ENCODE data around the gene ARFGEF2. TPM values are rescaled to one million over a fixed set of nuclear protein-coding genes. Genes with fewer than 3 reads are reported as not detected.

The ARFGEF2 gene
- total and polyA plus RNA-seq, 7 donors, result 11.4 to 28.2 (median 23.8) TPM

- Histone ChIP-seq H3K36me3 (peaks cover 18 to 100% (median 79%) of the 10 kb centered on the region in 4 donors), H3K27ac (no peak overlapping the region), H3K27me3 (no peaks in the 10 kb centered on the region), H3K9me3 (no peaks in the 10 kb centered on the region), H3K4me1 (no peaks in the 10 kb centered on the region), H3K4me3 (no peak overlapping the region)
- no peak for DNase-seq
- 86 to 96% methylated on average over 1 of the region's 1 CpG for WGBS, 2 donors
- intact Hi-C loops (cut with DNase I), result no loop called here
- TF ChIP-seq POLR2AphosphoS5 (IDR thresholded peaks at IDR 0.05) (no peak), POLR2A (IDR thresholded peaks at IDR 0.05) (no peak)
These were observed 69.0 kb downstream of the ARFGEF2 start for GRCh38 chr20:48990467-48990866.

GRCh38 chr20:48995589-48995988 is 74.1 kb downstream of the ARFGEF2 start:
- intact Hi-C loops (cut with DNase I), result no loop called here
- H3K27me3 ChIP-seq, result no peaks in the 10 kb centered on the region

GRCh38 chr20:48999890-49000870 is 78.7 kb downstream of the ARFGEF2 start:
- 68 to 78% methylated on average over 3 of the region's 3 CpGs for WGBS, 2 donors
- peaks cover 20 to 87% (median 37%) of the 10 kb centered on the region in 4 donors for H3K36me3 ChIP-seq
- intact Hi-C loops (cut with DNase I), result no loop called here

More at GRCh38 chr20:48995589-48995988, 74.1 kb downstream of the ARFGEF2 start:
- no peaks in the 10 kb centered on the region for H3K4me1 ChIP-seq
- 83 to 89% methylated on average over 4 of the region's 4 CpGs for WGBS, 2 donors
- peaks cover 25 to 100% (median 70%) of the 10 kb centered on the region in 4 donors for H3K36me3 ChIP-seq
- TF ChIP-seq POLR2A (IDR thresholded peaks at IDR 0.05) (no peak), POLR2AphosphoS5 (IDR thresholded peaks at IDR 0.05) (no peak), CTCF (IDR thresholded peaks at IDR 0.05) (no peak), EP300 (IDR thresholded peaks at IDR 0.05) (no peak)
- no peak overlapping the region for H3K4me3 ChIP-seq
- DNase-seq, result no peak
- no peaks in the 10 kb centered on the region for H3K9me3 ChIP-seq
- H3K27ac ChIP-seq, result no peak overlapping the region

GRCh38 chr20:49001741-49002140 is 80.2 kb downstream of the ARFGEF2 start:
- intact Hi-C loops (cut with DNase I), result no loop called here
- TF ChIP-seq EP300 (IDR thresholded peaks at IDR 0.05), result no peak
- TF ChIP-seq POLR2A (IDR thresholded peaks at IDR 0.05), result no peak
- TF ChIP-seq CTCF (IDR thresholded peaks at IDR 0.05), result no peak
- TF ChIP-seq POLR2AphosphoS5 (IDR thresholded peaks at IDR 0.05), result no peak
- Histone ChIP-seq H3K4me3 (no peak overlapping the region), H3K27ac (no peak overlapping the region), H3K36me3 (peaks cover 17 to 87% (median 39%) of the 10 kb centered on the region in 4 donors), H3K27me3 (no peaks in the 10 kb centered on the region), H3K9me3 (no peaks in the 10 kb centered on the region), H3K4me1 (no peaks in the 10 kb centered on the region)
- WGBS, 2 donors, result 96 to 97% methylated on average over 7 of the region's 7 CpGs
- no peak for DNase-seq

More at GRCh38 chr20:48999890-49000870, 78.7 kb downstream of the ARFGEF2 start:
- no peaks in the 10 kb centered on the region for H3K9me3 ChIP-seq
- DNase-seq, result no peak
- TF ChIP-seq EP300 (IDR thresholded peaks at IDR 0.05), result no peak
- TF ChIP-seq POLR2A (IDR thresholded peaks at IDR 0.05), result no peak
- no peak for TF ChIP-seq POLR2AphosphoS5 (IDR thresholded peaks at IDR 0.05)
- no peak for TF ChIP-seq CTCF (IDR thresholded peaks at IDR 0.05)
- no peak overlapping the region for H3K27ac ChIP-seq
- no peak overlapping the region for H3K4me3 ChIP-seq
- H3K4me1 ChIP-seq, result no peaks in the 10 kb centered on the region
- H3K27me3 ChIP-seq, result no peaks in the 10 kb centered on the region

GRCh38 chr20:49006446-49006980 is 85.0 kb downstream of the ARFGEF2 start:
- no peaks in the 10 kb centered on the region for H3K9me3 ChIP-seq
- H3K27me3 ChIP-seq, result no peaks in the 10 kb centered on the region
- H3K4me3 ChIP-seq, result no peak overlapping the region
- no peak overlapping the region for H3K27ac ChIP-seq
- TF ChIP-seq POLR2A (IDR thresholded peaks at IDR 0.05) (no peak), CTCF (IDR thresholded peaks at IDR 0.05) (no peak), EP300 (IDR thresholded peaks at IDR 0.05) (no peak), POLR2AphosphoS5 (IDR thresholded peaks at IDR 0.05) (no peak)
- intact Hi-C loops (cut with DNase I), result no loop called here
- WGBS, 2 donors, result 88 to 93% methylated on average over 8 of the region's 8 CpGs
- no peaks in the 10 kb centered on the region for H3K4me1 ChIP-seq
- DNase-seq, result no peak
- H3K36me3 ChIP-seq, result peaks cover 14 to 86% (median 28%) of the 10 kb centered on the region in 4 donors
